KG1 (cell line): Measurements from ENCODE around the gene PRR14.

ENCODE experiments used
- DNase-seq: peaks from one replicate; lab custom pipeline; 2025; lab: John Stamatoyannopoulos, UW

Gene PRR14

DNA sequence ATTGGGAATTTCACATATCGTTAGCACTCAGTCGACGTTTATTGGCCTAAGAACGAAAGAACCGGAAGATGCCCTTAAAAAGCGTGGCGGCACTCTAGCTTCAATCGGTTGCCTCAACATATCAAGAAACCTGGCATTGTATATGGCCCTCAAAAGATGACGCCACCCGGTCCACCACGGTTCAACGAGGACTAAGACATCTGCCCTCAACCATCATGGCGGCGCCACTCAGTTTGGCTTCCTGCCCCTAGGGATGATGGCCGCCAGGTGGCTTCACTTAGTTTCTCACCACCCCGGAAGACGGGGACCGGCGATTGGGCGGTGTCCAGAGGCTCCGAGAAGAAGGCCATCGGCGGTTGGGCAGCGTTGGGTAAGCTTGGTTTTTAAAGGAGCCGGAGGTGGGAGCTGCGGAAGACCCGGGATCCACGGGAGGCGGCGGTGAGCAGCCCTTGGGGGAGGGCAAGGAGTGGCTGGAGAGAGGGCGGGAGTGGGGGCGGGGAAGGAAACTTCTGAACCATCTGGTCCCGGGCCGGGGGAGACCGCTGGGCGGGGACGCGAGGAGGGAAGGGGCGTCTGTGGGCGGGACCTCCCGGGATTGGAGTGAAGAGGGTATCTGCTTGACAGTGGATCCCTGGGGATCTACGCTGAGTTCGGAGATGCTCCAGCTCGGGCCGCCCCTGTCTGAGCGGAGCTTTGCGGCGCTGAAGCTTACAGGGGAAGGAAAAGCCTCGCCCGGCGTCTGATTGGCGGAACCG, at the start of gene PRR14:
Gene PRR14, plus strand, starts transcription at position 592 of the 755 bp plus-strand sequence. CDS start 686 bp downstream, outside the sequence.
- DNase-seq, result peak; percentile 94

DNA sequence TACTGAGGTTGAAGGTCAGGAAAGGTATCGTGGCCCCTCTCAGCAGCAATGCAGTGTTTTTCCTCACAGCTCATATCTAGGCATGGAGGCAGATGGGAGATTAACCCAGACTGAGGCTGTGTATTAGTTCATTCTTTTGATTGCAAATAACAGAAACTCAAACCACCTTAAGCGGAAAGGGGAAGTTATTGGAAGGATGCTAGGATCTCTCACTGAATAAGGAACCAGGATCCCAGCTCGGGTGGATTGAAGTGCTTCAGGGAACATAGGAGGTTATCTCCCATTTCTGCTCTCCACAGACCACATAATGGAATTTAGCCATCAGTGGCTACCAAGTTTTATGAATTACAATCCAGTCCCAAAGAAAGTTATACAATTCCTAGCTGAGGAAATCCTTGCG, 48.8 kb upstream of the PRR14 start:
- no peak for DNase-seq

DNA sequence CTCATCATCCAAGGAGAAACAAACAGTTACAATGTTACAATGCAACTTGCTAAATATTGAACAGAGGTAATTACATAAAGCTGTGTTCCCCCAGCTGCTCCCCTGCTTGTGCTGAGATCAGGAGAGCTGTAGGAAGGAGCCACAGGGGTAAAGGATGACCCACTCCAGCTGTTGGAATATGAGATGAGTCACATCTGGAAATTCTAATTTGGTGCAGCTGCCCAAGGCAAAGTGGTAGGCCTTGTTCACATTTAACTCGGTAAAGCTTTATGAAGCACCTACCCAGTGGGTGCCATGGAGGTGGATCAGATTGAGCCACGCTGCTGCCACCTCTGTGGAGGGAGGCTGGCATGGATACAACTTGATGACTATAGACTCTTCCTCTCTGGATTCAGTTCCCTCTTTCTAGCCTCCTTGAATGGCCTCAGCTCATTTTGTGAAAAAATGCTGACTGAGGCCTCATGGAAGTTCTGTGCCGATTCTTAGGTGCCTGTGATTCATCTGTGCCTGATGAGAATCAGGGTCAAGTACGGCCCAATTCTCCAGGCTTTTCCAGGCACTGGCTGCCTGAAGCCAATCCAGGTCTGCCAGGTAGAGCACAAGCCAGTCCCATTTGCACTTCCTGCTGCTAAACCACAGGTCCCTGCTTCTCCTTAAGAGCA, 48.0 kb upstream of the PRR14 start:
- DNase-seq, result no peak

DNA sequence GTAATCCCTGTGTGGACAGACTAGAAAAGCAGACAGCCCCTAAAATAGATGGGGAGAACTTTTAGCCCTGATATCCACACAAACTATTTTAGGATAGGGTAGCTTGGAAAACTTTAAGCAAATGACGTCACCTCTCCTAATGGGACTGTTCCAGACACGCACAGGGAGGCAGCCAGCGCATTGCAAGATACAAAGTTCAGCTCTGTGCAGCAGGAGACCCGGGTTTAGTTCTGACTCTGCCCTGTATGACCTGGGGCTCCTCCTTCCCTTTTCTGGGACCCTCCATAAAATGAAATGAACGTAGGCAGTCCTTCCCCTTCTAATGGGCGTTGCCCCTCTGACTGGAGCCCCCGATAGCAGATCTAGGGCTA, 46.8 kb upstream of the PRR14 start:
- no peak for DNase-seq

DNA sequence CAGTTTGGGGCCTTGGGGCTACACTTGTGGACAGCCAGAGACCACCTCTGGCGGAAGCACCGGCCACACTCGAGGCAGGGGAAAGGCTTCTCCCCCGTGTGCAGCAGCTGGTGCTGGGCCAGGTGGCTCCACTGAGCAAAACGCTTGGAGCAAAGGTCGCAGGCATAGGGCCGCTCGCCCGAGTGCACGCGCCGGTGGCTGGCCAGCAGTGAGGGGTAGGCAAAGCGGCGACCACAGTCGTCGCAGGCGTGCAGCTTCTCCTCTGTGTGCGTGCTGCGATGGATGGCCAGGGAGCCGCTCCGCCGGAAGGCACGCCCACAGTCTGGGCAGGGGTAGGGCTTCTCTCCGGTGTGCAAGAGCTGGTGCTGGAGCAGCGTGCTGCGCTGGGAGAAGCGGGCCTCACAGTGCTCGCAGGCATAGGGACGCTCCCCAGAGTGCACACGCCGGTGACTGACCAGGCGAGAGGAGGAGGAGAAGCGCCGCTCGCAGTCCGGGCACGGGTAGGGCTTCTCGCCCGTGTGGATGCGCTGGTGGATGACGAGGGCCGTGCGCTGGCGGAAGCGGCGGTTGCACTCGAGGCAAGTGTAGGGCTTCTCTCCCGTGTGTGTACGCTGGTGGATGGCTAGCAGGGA, 46.3 kb upstream of the PRR14 start:
- no peak for DNase-seq

DNA sequence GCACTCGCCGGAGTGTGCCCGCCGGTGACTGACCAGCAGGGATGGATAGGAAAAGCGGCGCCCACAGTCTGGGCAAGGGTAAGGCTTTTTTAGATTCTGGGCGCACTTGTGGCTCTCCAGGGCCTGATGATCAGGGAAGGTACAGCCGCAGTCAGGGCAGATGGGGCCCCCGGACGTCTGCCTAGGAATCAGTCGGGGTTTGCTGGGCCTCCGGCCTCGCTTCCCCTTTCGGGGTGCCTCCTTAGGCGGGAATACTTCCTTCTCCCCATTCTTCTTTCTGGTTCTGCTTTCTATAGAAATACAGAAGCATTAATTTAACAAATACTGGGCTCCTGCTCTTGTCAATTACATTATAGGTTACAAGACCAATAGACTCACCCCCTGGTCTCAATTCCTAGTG, 45.6 kb upstream of the PRR14 start:
- no peak for DNase-seq

DNA sequence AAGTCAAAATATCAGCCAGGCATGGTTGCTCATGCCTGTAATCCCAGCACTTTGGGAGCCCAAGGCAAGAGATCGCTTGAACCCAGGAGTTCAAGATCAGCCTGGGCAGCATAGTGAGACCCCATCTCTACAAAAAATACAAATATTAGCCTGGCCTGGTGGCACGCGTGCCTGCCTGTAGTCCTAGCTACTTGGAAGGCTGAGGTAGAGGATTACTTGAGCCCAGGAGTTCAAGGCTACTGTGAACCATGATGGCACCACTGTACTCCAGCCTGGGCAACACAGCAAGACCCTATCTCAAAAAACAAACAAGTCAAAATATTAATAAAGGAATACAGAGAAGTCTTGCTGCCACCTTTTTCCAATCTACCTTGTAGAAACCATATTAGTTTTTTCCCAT, 44.8 kb upstream of the PRR14 start:
- DNase-seq, result no peak

DNA sequence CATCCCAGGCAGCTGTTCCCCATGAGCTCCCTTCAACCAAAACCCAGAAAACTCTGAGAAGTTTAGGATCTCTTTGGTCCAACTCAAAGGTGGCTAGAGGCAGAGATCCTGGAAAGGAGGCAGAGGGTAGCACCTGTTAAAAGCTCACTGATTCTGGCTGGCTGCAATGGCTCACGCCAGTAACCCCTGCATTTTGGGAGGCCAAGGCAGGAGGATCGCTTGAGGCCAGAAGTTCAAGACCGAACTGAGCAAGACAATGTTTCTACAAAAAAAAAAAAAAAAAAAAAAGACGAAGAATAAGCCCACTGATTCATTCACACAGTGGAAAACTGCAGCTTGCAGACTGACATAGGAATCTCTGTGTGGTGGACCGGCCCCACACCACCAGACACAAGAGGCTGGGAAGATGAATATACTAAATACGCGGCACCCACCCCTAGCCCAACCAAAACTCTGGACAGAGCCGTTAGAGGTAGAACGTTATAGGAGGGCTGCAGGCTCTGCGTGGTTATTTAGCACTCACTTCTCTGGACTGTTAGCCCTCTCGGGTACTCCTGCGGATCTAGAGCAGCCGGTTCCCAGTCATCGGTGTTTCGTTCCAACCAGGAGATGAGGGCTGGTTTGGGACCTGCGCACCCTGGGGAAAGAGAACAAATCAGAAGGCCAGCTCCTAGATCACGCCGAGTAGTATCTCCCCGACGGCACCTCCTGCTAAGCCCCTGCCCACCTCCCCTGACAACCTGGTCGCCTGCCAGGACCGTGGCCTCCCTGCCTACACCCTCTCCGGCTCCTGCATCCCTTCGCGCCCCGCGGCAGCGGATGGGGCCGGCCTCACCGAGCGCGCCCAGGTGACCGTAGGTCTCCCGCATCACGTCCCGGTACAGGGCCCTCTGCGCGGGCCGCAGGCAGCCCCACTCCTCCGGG, 41.5 kb upstream of the PRR14 start:
- no peak for DNase-seq

DNA sequence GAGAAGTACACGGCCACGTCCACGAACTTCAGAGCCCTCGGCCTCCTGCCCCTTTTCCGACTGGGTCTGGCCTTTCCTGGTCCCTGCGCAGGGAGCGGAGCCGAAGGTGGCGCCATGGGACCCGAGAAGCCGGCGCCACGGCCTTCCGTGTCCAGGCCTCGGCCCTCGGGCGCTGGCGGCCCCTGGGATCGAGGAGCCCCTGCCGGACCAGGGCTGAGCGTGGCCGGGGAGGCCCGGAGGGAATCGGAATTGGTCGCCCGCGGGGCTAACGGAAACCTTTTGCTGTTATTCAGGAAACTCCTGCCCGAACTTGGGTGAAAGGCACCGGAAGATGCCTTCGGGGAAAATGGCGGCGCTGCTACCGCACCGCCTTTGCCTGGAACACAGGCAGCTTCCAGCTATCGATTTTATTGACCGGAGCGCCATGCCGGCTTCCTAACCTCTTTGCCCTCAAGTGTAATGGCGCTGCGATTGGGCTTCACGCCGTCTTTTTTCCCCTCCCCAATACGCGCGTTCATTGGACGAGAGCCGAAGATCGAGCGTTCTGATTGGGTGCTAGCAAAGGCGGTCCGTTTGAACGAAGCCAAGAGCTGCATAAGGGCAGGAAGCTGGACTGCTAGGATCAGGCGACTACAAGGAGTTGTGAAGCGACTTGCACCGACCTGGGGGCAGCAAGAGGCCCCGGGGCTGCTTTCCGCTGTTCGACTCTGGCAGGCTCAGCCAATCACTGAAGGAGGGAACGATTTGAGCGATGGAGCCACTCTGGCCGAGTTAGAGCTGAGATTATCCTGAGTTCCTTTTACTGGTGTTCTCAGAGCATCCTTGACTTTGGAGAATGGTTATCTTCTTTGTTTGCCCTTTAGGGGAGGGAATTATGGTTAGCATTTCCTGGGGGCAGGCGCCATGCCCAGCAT, 40.6 kb upstream of the PRR14 start, which contains the start of gene ZNF689:
Gene ZNF689, minus strand, starts transcription at position 464 of the 914 bp plus-strand sequence. Its CDS starts 348 bp downstream, at position 116.
- DNase-seq, result peak; percentile 96

DNA sequence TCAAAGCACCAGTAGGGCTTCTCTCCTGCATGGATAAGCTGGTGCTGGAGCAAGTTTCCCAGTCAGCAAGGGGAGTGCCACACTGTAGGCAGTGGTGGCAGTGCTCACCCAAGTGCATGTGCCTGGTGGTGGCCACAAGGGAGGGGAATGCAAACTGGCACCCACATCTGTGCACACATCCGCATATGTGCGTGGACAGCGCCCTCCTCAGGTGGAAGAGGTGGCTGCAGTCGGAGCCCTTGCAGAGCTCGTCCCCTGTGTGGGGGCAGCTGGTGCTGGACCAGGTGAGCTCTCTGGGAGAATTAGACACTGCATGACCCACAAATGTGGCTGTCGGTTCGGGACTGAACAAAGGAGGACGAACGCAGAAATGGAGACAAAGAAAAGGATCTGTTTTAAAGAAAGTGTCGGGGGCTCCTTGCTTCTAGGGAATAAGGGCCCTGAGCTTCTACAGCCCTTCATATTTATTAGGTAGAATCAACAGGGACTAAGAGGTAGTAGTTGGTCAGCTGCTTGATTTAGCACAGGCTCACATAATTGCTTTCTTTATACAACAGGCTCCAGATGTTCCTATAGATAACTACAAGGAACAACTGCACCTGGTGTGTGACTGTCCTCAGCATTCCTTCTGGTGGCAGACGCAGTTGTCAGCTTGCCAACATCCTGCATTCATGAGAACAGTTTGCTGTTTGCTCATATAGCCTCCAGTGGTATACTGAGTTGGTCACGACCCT, 35.2 kb upstream of the PRR14 start:
- no peak for DNase-seq

DNA sequence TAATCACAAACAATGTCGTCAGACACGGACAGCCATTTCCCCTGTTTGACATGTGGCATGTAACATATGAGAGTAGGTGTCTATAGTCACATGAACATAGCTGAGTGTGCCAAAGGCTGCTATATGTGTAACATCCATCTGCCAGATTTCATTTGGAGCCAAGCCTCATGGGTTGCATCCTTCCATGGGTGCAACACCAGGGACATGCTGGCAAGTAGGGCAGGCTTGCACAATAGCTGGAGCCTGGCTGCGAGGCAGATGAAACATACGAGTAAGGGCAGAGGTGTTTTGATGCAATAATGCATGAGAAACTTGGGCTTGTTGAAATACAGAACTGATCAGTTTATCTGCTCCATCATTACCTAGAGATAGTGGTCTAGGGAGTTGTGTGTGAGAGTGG, 31.6 kb upstream of the PRR14 start:
- no peak for DNase-seq

DNA sequence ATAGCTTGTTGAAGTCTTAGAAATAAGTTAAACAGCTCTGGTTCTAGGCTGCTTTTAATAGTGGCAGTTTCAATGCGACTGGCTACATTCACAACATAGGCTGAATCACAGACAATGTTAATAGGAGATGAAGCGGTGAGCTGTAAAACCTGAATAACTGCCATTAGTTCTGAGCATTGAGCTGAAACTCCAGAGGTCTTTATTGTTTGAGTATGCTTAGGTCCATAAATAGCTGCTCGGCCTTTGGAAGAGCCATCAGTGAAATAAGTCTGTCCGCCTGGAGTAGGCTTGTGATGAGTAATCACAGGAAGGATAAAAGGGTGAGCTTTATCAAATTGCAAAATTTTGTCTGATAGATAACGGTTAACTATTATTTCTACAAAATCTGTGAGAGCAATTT, 31.1 kb upstream of the PRR14 start:
- DNase-seq, result no peak

DNA sequence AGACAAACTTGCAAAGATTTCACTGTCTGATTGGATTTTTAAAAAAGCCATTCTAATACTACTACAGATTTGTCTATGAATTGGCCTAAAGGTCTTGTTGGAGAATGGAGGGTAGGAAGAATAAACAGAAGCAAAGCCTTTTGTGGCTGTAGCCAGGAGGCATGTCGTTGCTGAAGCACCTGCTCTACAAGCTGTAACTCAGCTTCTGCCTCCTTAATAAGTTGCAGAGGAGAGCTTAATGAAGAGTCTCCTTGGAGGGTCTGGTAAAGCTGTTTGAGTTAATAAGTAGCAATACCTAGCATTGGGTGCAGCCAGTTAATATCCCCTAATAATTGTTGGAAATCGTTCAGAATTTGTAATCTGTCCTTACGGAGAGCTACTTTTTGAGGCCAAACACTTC, 30.6 kb upstream of the PRR14 start:
- DNase-seq, result no peak

DNA sequence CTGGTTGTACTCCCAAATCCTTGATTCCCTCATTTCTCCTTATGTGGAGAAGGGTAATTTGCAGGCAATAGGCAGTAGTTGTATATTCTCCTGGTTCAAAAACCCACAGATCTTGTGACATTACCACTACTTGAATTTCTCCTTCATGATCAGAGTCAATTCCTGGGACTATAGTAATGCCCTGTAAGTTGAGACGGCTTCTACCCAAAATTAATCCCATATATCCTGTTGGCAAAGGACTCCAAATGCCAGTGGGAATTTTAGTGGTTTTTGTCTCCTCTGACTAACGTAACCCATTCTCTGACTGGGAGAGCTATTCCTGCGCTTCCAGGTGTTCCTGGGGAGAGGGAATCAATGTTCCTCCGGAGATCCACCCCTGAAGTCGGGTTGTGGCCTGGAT, 29.0 kb upstream of the PRR14 start:
- no peak for DNase-seq

DNA sequence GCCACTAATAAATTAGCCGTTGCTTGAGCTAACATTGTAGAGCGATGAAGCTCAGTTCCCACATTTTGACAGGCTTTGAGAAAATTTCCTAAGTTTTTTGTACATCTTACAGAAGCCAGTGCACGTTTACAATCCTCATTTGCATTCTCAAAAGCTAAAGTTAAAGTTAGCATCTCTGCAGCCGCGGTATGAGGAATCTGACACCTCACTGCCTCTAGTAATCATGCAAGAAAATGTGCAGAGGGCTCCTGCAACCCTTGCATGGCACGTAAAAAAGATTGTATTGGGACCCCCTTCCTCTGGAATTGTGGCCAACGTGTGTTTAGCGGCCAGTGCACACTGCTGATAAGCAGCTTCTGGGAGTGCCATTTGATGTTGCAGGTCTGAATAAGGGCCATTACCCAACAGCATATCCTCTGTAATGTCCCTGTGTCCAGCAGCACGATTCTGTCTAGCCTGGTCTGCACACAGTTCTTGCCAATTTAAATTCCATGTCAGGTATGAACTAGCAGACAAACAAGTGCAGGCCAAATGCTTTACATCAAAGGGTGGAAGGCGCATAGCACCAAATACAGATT, 28.2 kb upstream of the PRR14 start:
- DNase-seq, result no peak

DNA sequence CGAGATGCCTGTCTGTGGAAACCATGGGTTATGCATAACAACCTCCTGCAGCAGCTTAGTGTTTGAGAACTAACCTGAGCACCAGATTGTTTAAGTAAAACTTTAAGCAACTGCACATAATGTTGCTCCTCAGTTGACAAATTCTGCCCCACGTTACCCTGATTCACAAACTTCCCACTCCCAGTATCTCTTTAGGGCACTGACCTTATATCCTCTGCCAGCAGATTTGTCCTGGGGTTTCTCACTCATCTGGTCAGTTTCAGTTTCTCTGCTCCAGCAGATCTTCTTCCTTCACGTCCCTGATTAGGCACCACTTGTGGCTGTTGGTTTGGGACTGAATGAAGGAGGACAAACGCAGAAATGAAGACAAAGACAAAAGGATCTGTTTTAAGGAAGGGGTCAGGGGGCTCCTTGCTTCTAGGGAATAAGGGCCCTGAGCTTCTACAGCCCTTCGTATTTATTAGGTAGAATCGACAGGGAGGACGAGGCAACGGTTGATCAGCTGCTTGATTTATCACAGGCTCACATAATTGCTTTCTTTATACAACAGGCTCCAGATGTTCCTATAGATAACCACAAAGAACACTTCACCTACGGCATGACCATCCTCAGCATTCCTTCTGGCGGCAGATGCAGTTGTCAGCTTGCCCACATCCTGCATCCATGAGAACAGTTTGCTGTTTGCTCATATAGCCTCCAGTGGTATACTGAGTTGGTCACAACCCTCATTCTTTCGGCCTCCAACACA, 27.1 kb upstream of the PRR14 start:
- DNase-seq, result no peak

DNA sequence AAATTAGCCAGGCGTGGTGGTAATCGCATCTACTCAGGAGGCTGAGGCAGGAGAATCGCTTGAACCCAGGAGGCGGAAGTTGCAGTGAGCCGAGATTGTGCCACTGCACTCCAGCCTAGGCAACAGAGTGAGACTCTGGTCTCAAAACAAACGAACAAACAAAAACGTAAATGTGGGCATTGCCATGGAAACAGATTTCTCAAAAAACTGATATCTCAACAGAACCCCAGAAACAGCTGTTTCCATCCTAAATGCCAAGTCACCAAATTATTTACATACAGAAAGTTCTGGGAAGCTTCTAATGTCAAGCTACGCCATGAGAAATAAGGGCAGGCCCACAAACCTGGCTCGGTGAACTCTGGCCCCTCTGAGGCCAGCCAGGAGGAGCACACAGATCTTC, 24.5 kb upstream of the PRR14 start:
- no peak for DNase-seq

DNA sequence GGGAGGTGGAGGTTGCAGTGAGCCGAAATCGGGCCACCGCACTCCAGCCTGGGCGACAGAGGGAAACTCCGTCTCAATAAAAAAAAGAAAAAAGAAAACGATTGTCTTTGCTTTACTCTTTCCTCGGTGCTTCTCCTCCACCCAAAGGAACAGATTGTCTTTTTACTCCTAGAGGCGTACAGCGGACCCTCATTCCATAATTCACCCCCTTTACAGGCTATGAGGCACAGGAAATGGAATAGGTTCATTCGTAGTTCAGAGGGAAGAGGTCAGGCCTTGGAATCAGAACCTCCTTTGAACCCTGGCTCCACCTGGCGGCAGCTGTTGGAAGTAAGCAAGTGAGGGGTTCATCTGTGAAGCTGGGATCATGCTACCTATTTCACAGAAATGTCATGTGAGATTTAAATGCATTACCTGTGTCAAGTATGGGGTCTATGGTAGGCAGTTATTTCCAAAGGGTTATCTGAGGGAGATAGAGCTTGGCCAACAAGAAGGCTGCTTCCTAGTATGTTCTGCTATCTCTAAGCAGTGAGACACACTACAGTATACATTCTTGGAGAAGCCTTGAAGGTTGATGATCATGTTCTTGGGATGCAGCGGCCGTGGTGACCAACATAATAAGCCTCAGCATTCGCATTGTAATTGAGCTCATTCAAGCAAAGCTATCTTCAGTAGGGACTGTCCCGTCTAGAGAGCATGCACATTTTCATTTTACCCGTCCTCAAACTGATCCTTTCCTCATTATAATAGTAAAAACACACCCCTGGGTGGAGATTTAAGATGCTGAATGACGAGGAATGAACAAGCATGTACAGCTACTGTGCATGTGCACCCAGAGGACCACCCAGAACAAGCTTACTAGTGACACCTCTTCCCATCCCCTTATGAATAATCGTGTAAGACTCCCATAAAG, 21.9 kb upstream of the PRR14 start:
- peak; percentile 45 for DNase-seq
